ENCODE data around the gene STK32A.
A peak's percentile ranks its signal among the peaks of the same experiment; 100 is the strongest.
"Not testable (repeated sequence)": the region's sequence is repeated elsewhere in the genome, so short reads cannot be mapped to it uniquely, and the experiment has no call there.

Gene STK32A

GRCh38 chr5:147225938-147226337 is 8.9 kb upstream of the STK32A start:
- Histone ChIP-seq H3K9me3 (ENCODE audit: control insufficient read depth, low read length) (no peaks in the 10 kb centered on the region), H2AFZ (no peak overlapping the region), H3K79me2 (no peaks in the 10 kb centered on the region), H3K4me1 (no peaks in the 10 kb centered on the region), H3K9ac (no peak overlapping the region), H3K36me3 (ENCODE audit: control insufficient read depth, insufficient read depth, low read length) (no peaks in the 10 kb centered on the region), H3K27me3 (ENCODE audit: control insufficient read depth, insufficient read depth, low read length) (no peaks in the 10 kb centered on the region), H3K4me2 (ENCODE audit: low read length) (no peak overlapping the region), H3K27ac (no peak overlapping the region), H3K4me3 (ENCODE audit: low read depth, low read length) (no peak overlapping the region)
- no peak for TF ChIP-seq CTCF (IDR thresholded peaks at IDR 0.05)

- Histone ChIP-seq H3K4me3 (ENCODE audit: low read depth, low read length) (no peak overlapping the region), H3K9ac (no peak overlapping the region), H3K27ac (no peak overlapping the region), H3K27me3 (ENCODE audit: control insufficient read depth, insufficient read depth, low read length) (no peaks in the 10 kb centered on the region), H3K79me2 (no peaks in the 10 kb centered on the region), H2AFZ (no peak overlapping the region), H3K36me3 (ENCODE audit: control insufficient read depth, insufficient read depth, low read length) (no peaks in the 10 kb centered on the region), H3K4me1 (no peaks in the 10 kb centered on the region), H3K4me2 (ENCODE audit: low read length) (no peak overlapping the region), H3K9me3 (ENCODE audit: control insufficient read depth, low read length) (no peaks in the 10 kb centered on the region)
- TF ChIP-seq CTCF (IDR thresholded peaks at IDR 0.05), result no peak
Observed at GRCh38 chr5:147226512-147226911, 8.3 kb upstream of the STK32A start.

GRCh38 chr5:147234239-147234824 is 494 bp upstream of the STK32A start:
- Histone ChIP-seq H3K27ac (no peak overlapping the region), H2AFZ (peak overlapping the region; percentile 40), H3K4me2 (ENCODE audit: low read length) (peak overlapping the region; percentile 61), H3K79me2 (no peaks in the 10 kb centered on the region), H3K9ac (no peak overlapping the region), H3K27me3 (ENCODE audit: control insufficient read depth, insufficient read depth, low read length) (no peaks in the 10 kb centered on the region), H3K4me1 (no peaks in the 10 kb centered on the region), H3K4me3 (ENCODE audit: low read depth, low read length) (peak overlapping the region; percentile 12), H3K36me3 (ENCODE audit: control insufficient read depth, insufficient read depth, low read length) (no peaks in the 10 kb centered on the region), H3K9me3 (ENCODE audit: control insufficient read depth, low read length) (no peaks in the 10 kb centered on the region)
- no peak for TF ChIP-seq CTCF (IDR thresholded peaks at IDR 0.05)

GRCh38 chr5:147240266-147240985 is 5.6 kb downstream of the STK32A start:
- Histone ChIP-seq H3K4me1 (no peaks in the 10 kb centered on the region), H2AFZ (no peak overlapping the region), H3K27me3 (ENCODE audit: control insufficient read depth, insufficient read depth, low read length) (no peaks in the 10 kb centered on the region), H3K79me2 (no peaks in the 10 kb centered on the region), H3K9me3 (ENCODE audit: control insufficient read depth, low read length) (no peaks in the 10 kb centered on the region), H3K4me3 (ENCODE audit: low read depth, low read length) (no peak overlapping the region), H3K4me2 (ENCODE audit: low read length) (no peak overlapping the region), H3K9ac (no peak overlapping the region), H3K27ac (no peak overlapping the region), H3K36me3 (ENCODE audit: control insufficient read depth, insufficient read depth, low read length) (no peaks in the 10 kb centered on the region)
- no peak for TF ChIP-seq CTCF (IDR thresholded peaks at IDR 0.05)

GRCh38 chr5:147243238-147243637 is 8.4 kb downstream of the STK32A start:
- not testable (repeated sequence) for H3K9me3 ChIP-seq (ENCODE audit: control insufficient read depth, low read length); H3K27ac ChIP-seq; H3K79me2 ChIP-seq; H3K4me2 ChIP-seq (ENCODE audit: low read length); H2AFZ ChIP-seq; H3K36me3 ChIP-seq (ENCODE audit: control insufficient read depth, insufficient read depth, low read length); H3K27me3 ChIP-seq (ENCODE audit: control insufficient read depth, insufficient read depth, low read length); H3K4me1 ChIP-seq; H3K9ac ChIP-seq; H3K4me3 ChIP-seq (ENCODE audit: low read depth, low read length)
